Measurements from ENCODE around the gene MRPL10.
A peak's percentile ranks its signal among the peaks of the same experiment; 100 is the strongest.

MRPL10 gene

DNA sequence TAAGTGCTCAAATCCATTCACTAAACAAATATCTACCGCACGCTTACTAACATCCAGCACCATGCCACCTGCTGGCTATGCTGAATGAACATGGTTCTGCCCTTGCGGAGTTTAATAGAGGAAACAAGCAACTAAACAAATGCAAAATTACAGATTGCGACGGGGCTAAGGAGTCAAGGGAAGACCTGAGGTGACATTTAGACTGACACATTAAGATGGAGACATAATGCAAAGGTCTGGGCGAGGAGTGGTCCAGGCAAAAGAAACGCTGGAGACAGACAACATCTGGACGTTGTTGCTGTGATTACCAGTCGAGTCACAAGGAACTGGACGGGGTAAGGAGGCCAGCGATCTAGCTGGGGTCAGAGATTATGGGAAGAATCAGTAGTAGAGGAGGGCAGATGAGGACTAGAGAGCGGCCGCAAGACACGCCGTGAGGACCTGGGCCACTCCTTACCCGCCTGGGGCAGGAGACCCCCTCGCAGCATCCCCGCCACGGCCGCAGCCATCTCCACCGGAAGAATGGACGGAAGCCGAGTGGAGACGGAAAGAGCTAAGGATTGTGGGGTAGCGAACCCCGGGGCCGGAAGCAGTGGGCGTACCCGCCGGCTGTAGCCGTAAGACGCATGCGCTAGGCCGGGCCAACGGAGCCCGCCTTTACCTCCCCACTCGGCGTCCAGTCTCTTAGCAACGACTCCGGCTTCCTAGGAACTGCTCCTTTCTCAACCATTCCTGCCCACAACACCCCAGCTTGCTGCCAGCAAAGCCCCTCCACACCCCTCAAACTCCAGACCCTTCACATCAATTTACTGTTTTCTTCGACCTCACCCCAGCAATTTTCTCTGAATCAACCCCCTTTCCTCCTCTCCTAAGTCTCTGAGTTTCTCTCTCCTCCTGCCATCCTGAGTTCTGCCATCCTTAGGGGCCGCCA lies at the start of gene MRPL10, which contains the start of gene LRRC46:
Gene MRPL10, minus strand, starts transcription at position 539 of the 931 bp plus-strand sequence. Its CDS starts 30 bp downstream, at position 509.
Gene LRRC46, plus strand, starts transcription at position 668 of the 931 bp plus-strand sequence. CDS start 320 bp downstream, outside the sequence.
- DNase-seq (peak; percentile 95), ATAC-seq (peak; percentile 87)

DNA sequence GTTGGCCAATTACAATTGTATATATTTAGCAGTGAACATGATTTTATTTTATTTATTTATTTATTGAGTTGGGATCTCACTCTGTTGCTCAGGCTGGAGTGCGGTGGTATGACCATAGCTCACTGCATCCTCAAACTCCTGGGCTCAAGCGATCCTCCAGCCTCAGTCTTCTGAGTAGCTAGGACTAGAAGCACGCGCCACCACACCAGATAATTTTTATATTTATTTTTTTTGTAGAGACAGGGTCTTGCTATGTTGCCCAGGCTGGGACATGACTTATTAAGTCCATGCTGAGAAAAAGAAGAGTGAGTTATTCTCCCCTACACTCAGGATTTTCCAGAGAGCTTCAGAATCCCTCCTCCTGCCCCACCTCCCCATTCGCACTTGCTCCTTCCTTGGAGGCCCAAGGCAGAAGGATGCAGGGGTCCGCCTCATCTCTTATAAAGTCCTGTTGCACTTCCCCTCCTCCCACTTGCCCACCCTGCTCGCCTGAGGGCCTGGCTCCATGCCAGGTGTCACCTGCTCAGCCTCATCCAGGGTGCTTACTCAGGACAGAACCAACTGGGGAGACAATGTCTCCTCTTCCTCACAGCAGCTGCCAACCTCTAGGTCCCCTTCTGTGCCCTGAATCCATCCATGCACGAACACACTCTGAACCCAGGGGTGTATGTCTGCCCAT lies 48.6 kb upstream of the MRPL10 start:
- ATAC-seq (no peak), DNase-seq (no peak)

DNA sequence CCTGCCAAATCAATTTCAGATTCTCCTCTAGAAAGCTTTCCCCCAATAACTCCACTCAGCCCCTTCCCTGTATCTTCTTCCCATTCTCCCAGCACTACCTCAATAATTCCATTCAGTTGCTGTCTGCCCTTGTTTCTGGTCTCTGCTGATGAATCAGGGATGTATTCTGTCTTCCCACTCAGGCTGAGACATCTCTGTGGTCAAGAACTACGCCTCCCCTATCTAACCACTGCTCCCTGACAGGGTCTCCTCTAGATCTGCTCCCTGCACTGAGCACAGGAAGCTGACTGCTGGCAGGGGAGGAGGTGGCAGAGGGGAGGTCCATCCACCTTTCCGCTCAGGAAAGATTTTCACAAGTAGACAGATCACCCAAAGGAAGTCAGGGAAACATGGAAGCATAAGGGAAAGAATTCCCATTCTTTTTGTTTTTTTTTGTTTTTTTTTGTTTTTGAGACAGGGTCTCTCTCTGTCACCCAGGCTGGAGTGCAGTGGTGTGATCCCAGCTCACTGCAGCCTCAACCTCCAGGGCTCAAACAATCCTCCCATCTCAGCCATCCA lies 47.8 kb upstream of the MRPL10 start:
- DNase-seq (peak; percentile 14), ATAC-seq (peak; percentile 88)

DNA sequence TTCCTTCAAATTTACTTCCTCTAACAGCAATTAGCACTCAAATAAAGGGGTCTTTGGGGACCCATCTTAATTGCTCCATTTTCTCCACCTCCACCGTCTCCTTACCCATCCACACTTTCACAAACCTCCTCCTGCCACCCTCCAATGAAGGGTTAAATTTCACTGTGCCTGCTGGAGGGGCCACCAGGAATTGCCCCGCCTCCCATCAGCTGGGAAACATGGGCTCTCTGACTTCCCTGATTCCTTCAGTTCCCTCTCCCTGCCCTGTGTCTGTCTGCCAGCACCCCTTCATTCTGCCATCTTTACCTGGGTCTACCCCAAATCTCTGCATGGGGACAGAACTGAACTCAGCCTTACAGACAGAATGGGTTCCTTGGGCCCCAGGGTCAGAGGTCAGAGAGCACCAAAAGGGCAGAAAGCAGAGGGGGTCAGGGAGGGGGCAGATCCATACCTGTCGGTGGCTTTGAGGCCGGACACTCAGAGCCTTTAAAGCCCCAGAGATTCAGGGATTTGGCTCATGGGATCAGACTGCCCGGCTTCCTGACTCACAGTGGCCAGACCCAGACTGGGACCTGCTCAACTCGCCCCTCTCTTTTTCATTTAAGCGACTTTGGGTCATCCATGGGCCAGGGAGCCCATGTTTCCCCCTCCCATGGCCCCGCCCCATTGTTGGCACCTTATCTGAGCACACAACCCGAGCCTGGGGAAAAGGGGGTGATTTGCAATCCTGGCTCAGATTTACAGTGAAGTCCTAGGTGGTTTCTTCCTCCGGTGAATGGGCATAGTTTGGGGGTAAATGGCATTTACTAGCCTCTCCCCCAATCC lies 47.1 kb upstream of the MRPL10 start:
- ATAC-seq, result no peak

DNA sequence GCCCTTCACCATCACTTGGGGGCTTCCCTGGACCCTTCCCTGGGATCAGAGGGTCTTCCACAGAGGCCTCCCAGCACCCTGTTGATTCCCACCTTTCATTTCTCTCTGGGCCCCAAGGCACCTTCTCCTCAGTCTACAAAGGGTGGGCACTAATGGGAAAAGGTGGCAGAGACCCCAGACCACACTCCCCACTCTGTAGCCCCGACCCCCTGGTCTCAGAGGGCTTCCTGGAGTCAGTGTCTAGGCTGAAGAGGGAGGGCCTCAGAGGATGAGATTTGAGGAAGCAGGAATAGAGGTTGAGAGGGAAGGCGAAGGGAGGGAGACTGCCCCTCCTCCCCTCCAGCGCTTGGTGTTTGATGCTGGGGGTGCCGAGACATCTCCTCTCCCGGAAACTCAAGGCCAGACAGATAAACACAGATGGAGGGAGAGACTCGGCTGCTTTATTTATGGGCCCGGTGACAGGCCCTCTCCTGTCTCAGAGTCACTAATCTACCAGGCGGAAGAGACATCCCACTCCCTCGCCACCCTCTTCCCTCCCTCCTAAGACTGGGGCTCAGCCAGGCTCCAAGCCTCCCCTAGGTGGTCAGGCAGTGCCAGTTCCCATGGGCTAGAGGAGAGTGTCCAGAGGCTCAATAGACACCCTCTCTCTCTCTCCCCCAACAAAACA lies 46.2 kb upstream of the MRPL10 start:
- ATAC-seq (no peak), DNase-seq (no peak)

More for the DNA sequence above, 47.1 kb upstream of the MRPL10 start:
- no peak for DNase-seq

DNA sequence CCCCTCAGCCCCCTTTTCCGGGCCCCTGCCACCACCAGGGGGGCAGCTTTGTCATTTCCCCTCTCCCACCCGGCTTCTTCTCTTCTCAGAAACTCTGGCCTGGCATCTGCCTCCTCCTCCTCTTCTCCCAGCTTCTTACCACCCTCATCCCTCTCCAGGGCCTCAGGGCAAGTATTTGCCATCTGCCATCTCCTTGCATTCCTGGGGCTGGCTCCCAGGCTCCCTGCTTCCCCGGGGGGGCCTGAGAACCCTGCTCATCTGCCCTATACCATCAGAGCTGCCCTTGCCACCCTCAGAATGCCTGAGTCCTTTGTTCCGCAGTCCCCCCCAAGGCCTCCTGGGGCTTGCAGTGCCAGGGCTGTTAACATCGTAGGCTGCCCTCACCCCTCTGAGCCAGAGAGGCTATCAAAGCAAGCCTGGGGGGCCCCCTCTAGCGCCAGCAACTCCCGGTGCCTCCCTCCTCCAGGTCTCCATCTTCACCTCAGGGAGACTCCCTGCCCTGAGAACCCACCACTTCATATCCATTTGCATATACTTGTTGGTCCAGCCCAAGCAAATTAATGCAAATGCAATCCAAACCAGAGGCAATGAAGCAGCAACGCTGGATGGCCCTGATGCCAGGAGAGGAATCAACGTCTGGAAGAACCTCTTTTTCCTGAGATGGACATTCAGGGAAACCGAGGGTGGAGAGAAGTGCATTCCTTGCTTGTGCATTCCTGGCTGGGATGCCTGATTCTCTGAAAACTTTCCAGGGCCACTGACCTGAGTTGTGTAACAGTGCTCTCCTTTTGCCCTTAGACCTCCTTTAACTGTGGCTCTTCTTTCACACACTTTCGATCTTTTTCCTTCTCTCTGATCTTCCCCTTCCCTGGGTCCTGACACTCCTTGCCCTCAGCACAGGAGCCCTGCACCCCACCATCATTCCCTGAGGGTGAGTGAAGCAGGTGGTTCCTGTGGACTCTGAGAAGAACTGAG lies 44.0 kb upstream of the MRPL10 start:
- ATAC-seq (no peak), DNase-seq (no peak)

DNA sequence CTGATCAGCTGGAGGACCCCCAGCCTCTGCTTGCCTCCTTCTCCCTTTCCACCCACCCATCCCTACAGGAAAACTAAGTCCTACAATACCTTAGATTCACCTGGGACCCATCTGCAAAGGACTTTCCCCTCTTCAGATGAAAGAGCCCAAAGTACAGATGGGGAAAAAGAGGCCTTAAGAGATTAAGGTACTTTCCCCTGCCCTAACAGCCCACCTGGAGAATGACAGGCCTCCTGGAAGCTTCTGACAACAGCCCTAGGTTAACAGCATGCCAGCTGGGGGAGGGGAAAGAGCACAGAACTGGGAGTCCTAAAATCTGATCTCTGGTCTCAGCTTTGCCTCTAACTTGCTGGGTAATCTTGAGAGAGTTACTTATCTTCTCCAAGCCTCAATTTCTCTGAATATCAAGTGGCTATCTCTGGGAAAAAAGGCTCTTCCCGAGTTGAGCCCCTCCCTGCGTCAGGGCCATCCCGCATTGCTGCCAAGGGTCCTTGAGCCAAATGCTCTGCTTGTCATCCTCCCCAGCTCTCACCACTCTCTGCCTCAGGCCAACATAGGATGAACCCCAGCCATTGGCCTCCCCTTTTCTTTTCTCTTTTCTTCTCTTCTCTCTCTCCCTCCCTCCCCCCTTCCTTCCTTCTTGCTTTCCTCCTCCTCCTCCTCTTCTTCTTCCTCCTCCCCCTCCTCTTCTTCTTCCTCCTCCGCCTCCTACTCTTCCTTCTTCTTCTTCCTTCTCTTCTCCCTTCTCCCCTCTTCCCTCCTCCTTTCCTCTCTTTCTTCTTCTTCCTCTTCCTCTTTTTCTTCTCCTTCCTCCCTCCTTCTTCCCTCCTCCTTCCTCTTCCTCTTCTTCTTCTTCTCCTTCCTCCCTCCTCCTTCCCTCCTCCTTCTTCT lies 42.1 kb upstream of the MRPL10 start:
- ATAC-seq (no peak), DNase-seq (no peak)

DNA sequence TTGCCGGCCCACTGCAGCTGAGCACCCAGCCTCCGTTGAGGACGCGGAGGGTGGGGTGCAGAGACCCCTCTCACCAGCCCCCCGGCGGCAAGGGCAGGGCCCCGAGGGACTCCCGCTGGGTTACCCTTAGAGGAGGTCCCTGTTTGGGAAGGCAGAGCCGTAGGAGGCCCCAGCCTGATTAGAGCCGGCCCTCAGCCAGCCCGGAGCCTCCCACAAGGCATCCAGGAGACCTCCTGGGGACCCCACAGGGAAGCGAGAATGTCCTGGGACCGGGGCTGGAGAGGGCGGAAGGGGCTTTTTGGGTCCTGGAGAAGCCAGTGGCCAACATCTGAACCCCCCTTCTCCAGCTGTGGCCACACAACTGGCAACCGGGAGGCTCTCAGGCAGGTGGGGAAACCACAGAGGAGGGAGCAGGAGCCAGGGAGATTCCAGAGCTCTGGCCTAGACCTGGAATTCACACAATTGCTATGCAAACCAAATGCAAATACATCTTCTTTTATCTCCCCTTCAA lies 41.4 kb upstream of the MRPL10 start:
- no peak for ATAC-seq
- DNase-seq, result no peak

DNA sequence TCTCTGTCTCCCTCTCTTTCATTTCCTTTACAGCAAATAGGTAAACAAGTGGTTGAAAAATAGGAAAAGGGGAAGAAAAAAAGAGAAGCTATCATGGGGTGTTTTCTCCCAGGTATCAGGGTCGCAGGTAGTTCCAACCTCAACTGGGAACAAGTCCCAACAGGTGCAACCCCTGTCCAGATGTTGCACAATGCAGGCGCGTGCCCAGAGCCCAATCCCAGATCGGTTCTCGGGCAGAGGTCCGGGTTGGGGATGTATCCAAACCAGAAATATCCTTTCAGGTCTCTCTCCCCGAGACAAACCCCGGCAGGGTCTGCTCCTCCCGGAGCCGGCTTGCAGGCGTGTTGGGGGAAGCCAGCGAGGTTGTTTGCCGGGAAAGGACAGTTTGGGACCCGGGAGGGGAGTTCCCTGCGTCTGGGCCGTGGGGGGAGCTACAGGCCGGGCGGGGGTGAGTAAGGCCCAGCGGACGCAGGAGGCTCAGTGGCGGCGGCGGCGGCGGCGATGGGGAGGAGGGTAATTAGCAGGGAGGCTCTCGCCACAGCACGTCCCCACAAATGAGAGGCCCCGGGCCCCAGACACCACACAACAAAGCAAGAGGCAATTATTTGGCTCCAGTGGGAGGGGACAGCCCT lies 40.8 kb upstream of the MRPL10 start:
- DNase-seq (no peak), ATAC-seq (no peak)

DNA sequence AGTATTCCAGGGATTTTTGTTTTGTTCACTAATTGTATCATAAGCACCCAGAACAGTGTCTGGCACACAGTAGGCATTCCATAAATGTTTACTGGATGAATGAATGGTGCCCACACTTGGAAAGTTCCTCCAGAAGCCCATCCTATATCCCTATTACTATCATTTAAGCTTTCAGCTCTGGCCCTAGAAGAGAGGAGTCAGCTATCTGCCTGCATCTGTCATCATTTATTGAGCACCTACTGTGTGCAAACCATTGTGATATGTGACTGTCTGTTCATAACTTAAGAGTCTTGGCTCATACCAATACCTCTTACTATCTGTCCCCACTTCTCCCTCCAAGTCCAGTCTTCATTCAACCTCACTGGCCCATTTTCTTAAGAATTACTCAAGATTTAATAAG lies 39.7 kb upstream of the MRPL10 start:
- no peak for DNase-seq
- ATAC-seq, result no peak

DNA sequence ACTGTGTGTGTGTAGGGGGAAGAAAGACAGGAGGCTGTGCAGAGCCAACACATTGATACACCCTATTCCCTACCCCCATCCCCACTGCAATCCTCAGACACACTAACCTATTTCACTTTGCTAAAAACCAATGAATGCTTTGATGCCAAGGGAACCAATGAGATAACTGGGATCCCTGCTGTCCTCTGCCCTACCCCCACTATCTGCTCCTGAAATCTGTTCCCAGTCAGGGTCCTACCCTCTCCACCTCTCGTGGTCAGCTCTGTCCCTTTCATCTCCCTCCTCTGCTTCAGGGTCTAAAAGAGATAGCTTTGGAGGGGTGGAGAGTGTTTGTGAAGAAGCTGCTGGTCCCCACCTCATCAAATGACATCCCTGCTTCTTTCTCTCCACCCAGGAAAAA lies 38.7 kb upstream of the MRPL10 start:
- no peak for ATAC-seq
- no peak for DNase-seq

DNA sequence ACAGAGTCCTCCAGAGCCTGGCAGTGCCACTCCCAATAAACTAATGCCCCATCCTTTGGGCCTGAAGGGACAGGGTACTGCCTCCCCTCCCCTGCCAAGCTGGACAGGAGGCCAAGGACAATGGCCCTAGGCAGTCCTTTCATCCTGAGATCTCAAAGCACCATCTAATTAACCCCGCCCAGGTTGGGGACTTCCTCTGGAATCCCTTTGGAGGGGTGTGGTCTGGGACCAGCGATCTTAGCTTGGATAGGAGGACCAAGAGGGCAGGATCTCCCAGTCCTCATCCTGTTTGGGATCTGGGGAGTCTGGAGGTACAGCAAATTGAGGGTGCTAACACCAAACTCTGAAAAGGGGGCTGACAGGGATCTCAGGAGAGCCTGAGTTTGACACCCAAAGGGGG lies 37.8 kb upstream of the MRPL10 start:
- no peak for ATAC-seq
- no peak for DNase-seq

DNA sequence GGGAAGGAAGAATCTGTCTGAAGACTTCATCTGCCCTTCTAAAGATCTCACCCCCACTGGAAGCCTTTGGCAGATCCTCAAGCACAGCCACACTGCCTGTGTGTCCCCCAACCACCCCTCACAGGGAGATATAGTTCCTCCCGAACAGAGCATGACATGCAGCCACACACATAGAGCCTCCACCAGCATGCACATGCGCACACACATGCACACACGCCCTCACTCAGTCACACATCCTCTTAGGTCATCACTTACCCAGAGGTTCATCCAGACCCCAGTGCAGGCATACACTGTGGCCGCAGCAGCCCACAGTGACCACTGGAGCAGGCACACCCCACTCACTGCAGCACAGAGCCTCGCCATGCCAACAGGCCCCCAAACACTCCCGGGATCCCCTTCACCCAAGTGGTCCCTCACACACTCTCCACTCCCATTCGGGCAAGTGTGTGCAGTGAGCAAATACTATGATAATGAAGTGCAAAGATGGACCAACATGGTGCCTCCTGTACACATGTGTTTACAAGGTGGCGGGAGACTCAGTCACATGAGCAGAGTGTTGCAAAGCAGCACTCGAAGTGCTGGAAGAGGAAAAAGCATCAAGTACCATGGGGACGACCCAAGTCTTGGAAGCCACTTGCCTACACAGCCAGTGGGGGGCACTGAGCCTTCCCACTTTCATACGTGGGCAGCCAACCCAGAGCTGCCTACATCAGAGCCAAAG lies 36.6 kb upstream of the MRPL10 start:
- DNase-seq (no peak), ATAC-seq (no peak)

DNA sequence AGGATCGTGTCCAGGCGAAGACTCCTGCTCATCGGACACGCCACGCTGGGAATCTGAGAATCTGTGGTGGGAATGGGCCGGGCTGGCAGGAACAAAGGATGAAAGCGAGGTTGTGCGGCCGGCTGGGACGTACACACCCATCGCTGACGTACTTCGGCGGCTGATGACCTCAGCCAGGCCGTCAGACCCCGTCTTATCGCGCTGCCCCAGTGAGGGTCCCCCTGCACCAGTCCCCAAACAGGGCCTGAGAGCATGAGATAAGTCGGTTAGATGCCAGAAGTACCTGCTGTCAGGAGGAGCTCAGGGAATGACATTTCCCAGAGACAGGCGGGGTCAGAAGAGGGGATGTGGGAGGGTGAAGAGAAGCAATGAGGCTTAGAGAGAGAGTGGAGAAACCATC lies 35.6 kb upstream of the MRPL10 start:
- no peak for ATAC-seq
- DNase-seq, result no peak

DNA sequence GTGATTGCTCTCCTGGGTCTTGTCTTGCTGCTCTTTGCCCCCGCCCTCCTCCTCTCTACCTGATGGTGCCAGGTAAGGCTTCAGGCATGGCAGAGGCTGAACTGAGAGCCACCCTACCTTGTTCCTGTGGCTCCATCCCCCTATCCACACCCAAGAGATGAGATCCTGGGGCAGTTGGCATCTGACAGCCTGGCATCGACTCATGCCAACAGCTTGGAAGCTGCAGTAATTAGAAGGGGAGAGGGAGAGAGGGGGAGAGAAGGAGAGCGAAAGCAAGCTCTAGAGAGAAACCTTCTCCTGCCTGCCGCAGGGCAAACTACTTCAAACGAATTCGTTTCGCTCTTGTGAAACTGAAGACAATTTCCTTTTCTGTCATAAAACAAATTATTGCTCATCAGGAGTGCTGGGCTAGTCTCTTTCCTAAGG lies 33.5 kb upstream of the MRPL10 start:
- ATAC-seq (peak; percentile 24), DNase-seq (no peak)

DNA sequence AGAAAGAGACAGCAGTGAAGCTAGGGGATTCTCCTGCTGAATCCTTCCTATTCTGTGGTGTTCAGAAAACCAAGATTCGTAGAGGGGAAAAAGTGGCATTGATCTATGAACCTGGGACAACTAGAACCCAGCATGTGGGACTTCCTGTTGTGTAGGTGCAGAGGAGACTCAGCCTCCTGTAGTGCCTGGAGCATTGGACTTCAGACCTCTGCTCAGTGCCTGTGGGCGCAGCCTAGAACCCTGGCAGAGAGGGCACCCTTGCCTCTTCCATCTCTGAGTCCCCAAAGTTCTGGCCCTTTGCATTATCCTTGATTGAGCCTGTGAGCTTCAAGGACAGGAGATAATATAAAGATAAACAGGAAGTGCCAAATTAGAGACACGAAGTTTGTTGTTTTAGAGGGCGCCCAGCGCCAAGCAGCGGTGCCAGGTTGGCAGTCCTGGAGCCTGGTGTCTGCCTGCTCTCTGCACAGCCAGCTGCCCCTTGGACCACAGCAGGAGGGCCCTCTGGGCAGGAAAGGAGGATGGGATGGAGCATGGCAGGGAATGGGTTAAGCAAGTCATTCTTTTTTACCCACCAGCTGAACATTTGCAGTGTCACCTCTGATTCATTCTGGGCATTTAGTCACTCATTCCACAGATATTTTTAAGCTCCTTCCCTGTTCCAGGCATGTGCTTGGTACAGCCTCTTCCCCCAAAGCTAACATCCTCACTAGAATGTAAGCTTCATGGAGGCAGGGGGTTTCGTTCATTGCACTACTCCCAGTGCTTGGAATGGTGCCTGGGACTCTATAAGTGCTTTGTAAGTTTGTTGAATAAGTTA lies 31.5 kb upstream of the MRPL10 start:
- ATAC-seq (no peak), DNase-seq (no peak)

DNA sequence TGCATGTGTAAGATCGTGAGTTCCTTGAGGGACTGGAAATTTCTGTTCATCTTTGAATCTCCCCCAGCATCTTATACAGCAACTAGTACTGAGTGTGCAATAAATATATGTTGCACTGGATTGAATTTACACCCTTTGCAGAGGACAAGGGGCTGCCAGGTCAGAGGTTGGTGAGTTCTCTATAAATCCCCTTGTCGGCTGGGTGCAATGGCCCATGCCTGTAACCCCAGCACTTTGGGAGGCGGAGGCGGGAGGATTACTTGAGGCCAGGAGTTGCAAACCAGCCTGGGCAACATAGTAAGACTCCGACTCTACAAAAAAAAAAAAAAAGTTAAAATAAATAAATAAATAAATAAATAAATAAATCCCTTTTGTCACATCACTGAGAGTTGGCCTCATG lies 29.0 kb upstream of the MRPL10 start:
- ATAC-seq (no peak), DNase-seq (no peak)

Data from stimulated activated naive CD8-positive, alpha-beta T cell treated with anti-CD3 and anti-CD28 coated beads, Interleukin-15, Interleukin-2, amounts not matched to agents 100 U/mL and 50 U/mL, for 24 hours (primary cell).